HCEC 1CT (cell line): ENCODE results near the gene ZMIZ1.

Experiments used
- DNase-seq: peaks from one replicate; pipeline ENCODE4 v3.0.0-alpha.2; 2017

The ZMIZ1 gene

DNA sequence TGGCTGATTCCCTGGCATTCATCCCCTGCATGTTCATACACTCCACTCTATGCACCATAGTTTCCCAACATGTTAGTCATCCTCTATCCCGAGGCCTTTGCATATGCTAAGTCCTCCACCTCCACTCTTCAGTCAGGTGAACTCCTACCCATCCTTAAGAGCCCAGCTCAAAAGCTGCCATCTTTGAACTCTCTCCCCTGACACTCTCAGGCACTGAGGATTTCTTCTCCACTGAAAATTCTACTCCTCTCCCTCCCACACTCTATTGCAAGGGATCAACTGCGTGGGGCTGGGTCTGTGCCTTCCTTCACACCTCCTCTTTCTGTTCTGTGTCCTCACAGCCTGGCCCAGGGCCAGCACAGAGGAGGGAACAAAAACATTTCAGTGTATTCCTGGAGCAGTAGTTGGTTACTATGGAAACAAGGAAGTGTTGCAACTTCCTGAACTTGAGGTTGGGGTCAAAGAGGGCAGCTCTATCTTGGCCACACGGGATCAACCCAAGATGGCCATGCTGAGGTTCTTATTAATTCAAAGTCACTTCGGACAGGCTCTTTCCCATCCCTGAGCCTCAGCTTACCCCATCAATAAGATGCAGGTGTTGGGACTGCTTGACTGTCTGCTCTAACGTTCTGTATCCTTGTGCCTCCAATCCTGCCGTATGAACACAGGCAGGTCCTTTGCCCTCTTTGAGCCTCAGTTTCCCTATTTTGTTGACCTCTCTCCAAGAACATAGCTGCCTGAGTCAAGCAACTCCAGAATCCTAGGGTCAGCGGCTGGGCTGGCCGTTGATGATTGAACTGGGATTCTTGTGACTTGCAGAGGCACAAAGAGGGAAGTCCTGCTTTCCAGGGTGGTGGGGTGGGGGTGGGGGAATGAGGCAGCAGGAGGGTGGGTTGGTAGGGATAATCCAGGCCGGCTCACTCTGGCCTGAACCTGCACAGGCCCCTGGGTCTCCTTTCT, 15.5 kb downstream of the ZMIZ1 start:
- peak; percentile 71 for DNase-seq

DNA sequence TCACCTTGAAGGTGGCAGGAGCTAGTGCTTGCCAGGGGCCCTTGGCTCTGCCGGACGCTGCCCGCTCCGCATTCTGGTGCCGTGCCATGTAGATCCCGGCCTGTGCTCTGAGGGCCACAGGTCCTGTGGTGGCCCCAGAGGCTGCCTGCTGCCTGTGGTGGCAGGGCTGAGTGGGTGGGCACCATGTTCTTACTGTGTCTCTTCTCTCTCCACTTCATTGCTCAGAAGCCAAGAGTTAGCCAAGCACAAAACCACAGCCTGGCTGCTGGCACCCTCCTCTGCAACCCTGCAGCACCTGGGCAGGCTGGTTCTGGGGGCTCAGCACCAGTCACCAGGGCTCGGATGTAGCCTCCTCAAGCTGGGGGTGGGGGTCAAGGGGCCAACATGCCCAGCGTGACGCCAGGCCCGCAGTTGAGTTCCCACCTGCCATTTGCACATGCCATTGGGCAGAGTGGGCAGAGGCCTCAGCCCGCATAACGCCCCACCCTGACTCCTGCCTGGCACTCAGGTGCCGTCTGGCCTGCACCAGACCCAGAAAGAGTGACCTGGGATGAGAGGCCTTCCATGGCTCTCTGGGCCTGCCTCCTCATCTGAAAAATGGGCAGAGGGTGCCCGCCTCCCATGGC, 16.3 kb downstream of the ZMIZ1 start:
- no peak for DNase-seq

- DNase-seq = no peak
These were observed 18.1 kb downstream of the ZMIZ1 start for GRCh38 chr10:79086822-79087221.

DNA sequence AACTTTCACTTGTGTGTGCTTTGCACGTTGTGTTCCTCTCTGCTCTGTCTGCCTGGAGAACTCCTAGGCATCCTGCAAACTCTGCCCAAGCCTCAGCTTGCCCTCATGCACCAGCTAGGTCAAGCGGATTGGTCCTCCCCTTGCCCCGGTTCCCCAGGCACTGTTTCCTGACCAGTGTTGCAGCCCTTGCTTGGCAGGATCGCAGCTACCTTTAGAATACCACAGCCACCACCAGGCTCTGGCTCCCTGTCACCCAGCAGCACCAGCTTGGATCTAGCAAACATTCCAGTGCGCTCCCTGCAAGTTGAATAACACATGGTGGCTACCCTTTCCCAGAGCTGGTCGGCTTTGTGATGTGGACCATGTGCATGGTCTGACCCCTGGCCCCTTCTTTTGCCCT, 19.0 kb downstream of the ZMIZ1 start:
- DNase-seq = no peak

DNA sequence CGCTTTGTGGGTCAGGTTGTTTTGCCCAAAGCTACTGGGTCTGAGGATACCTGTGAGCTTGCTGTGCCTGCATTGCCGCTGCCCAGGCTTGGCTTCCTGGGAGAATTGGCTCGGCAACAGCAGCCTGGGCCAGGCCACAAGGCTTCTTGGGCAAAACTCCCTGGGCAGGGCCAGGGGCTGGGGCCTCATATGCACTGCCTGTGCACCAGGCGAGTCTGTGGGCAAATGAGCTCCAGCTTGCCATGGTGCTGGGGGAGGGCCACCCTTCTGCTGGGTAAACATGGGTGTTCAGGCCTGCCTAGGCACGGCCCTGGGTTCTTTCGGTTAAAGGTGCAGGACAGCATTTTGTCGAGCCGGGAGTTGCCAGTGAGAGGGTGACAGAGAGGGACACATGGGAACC, 19.4 kb downstream of the ZMIZ1 start:
- no peak for DNase-seq

DNA sequence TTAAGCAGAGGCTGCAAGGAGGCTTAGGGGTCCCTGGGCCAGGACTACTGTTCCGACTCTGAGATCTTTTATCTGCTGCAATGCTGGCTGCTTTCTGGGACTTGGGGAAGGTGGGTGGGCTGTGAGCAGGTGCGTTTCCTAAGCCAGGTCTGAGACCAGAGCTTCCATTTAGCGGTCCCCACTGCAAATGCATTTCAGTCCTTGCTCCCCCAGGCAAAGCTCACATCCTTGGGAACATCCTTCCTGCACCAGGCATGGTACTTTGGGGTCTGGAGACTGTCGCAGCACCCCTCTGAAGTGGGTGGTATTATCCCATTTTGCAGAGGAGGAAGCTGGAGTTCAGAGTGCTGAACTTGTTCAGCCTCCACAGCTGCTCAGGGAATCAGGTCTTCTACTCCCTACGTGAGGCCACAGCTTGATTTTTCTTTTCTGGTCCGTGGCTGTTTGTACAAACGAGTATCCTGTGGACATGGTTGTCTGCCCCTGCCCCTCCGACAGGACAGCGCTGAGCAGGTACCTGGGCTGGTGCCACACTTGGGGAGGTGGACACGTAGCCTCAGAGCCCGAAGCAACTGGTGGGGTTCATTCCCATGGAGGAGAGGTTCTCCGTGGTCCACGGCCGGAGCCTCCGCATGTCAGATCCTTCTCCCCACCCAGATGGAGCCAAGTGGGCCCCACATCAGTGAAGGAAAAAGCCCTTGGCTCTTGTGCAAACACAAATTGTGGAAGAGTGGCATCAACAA, 20.0 kb downstream of the ZMIZ1 start:
- no peak for DNase-seq

DNA sequence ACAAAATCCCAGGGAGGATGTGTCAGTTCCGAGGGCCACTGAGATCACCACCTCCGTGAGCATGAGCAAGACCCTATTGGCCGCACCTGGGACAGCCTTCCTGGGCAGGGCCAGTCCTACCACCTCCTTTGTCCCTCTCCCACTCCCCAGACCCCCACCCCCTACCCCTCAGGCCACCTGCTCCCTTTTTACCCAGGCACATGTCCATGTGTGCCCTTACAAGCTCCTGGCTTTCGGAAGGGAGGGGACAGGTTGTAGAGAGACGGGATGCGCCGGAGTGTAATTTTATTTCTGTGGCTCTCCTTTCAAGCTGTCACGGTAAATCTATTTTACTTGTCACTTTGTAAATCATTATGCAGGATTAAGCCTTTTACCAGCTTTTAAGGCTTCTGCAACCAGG, 20.9 kb downstream of the ZMIZ1 start:
- DNase-seq = no peak

DNA sequence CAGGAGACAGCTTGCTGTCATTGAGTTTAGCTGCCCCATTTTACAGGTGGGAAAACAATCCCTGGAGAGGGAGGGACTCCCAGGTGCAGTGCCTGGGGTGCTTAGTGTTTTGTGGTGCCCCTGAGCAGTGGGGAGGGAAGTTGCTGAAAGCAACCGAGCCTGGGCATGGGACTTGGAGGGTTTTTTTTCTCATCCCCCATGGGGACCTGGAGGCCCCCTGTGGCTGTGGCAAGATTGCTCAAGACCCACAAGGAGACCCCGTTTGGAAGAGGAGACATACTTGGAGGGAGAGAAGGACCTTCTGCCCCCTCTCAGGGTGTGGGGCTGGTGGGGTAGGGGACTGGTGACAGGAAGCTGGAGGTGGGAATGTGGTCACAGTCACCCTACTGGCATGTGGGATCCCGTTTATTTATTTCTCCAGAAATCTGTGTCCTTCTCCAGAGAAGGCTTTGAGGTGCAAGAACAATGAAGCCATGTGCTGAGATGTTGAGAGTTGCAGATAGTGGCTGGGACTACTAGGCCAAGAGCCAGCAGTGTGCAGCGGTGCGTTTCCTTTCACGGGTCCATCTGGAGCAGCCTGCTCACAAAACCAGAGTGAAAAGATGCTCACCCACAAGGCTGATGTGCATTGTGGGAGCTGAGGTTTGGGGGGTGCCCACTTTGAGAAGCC, 21.5 kb downstream of the ZMIZ1 start:
- no peak for DNase-seq

DNA sequence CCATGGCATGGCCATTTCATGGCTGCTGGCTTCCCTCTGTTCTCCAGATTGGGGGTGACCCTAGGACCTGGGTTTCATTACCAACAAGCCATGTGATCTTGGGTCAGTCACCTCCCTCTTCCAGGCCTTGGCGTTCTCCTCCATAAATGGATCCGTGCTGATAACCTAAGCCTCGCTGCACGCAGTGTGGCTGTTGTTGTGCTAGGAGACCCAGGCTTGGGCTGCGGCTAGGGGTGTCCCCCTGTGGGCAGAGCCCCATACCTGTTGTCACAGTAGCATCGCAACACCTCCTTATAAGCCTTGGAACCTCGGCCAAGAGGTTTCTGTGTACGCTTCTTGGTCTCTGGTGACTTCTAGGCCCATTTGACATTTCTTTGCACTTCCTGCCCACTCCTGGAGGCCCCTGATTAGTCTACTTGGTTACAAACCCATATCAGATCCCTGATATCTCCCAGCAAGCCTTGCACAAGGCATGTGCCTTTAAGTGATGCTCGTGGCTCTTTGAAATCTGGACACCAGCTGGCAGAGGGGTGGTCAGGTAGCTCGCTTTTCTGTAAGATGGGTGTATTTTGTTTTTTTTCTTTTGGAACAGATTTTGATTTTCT, 23.6 kb downstream of the ZMIZ1 start:
- DNase-seq = no peak

DNA sequence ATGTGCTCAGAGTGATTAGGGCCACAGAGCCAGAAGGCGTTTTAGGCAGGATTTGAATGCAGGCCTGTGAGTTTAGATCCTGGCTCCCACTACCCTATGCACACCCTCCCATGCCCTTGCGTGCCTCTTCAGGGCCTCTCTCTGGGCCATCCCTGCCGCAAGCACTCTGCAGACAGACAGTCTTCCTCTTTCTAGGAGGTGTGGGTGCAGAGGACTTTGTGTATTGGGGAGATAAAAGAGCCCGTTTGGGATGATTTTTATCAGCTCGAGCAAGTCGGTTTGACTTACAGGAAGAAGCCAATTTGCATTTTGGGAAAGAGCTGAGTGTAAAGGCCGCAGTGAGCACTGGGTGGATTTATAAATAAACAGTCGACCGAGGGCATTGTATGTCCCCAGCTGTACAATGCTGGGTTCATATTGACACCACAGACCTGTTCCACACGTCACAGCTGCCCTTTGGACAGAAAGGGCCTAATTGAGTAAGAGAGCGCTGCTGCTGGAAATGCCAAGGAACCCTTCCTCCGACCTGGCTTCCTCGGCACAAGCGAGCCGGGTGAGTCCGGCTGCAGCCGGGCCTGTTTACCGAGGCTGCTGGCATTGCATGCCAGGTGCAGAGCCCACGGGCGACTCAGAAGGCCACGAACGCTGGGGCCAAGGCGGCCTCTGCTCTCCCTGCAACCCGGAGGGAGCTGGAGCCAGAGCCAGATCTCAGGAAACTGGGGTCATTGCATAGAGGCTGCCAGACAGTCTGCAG, 25.1 kb downstream of the ZMIZ1 start:
- DNase-seq = peak; percentile 50

- no peak for DNase-seq
These were observed 25.8 kb downstream of the ZMIZ1 start for GRCh38 chr10:79094412-79095175.

- DNase-seq = no peak
These were observed 26.6 kb downstream of the ZMIZ1 start for GRCh38 chr10:79095316-79095715.

DNA sequence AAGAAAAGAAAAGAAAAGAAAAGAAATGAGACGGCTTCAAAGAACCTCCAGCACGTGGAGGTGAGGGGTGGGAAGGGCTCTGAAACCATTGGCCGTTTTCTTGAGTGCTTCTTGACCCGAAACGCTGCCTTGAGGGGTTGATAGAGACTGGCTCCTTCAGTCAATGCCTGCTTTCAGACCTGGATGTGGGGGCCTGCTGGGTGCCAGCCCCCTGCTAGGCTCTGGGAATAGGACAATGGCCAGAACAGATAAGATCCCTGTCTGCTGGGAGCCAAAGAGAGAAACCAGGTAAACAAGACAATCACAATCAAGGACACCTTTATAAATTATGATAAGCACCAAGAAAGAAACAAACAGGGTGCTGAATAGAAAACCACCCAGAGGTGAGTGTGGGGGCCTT, 27.7 kb downstream of the ZMIZ1 start:
- no peak for DNase-seq

DNA sequence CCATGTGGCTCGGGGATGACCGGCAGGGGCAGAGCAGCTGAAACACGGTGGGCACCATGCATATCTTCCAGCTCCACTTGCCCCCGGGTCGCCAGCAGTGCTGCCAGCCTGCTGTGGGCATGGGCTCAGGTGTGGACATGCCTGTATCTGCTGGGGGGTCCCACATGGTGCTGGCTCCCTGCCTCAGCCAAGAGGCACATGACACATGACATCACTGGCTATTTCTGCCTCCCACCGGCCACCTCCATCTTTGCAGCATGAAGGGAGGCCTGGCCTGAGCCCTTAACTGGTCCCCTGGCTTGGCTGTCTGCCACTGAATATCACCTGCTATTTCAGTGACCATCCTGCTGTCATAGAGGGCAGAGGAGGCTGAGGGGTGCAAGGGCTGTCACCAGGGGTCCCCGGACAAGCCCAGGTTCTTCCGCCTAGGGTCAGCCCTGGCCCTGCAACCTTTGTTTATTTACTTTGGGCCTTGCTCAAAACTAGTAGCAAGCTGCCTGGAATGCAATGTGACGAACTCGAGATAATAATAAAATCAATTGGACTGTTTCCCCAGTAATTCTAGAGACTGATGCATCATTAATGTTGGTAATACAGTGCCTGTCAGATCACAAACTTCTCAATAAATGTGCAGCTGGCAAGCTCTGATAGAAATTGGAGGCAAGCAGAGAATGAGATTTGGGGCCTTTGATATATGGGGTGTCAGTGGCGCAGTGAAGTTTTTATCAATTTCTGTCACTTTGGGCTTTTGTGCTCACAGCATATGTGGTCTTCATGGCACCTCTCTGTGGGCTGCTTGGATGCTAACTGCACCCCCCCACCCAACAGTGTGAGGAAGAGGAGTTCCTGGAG, 28.5 kb downstream of the ZMIZ1 start:
- DNase-seq = peak; percentile 51

DNA sequence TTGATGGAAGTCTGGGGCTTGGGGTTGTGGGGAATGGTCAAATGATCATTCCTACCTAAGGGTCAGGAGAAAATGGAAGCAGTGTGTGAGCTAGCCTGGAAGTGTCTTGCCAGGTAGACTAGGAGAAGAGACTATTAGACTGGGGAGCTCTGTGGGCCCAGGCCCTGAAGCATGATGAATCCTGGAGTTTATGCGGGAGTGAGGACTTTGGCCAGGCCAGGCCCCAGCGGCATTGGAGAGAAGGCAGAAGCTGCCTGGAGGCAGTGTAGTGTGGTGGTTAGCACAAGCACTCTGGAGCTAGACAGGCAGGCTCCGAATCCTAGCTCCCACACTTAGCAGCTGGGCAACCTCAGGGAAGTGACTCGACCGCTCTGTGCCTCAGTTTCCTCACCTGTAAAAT, 29.3 kb downstream of the ZMIZ1 start:
- DNase-seq = no peak

GRCh38 chr10:79098596-79099015, 29.8 kb downstream of the ZMIZ1 start:
- no peak for DNase-seq

GRCh38 chr10:79099898-79100448, 31.2 kb downstream of the ZMIZ1 start:
- DNase-seq = no peak

DNA sequence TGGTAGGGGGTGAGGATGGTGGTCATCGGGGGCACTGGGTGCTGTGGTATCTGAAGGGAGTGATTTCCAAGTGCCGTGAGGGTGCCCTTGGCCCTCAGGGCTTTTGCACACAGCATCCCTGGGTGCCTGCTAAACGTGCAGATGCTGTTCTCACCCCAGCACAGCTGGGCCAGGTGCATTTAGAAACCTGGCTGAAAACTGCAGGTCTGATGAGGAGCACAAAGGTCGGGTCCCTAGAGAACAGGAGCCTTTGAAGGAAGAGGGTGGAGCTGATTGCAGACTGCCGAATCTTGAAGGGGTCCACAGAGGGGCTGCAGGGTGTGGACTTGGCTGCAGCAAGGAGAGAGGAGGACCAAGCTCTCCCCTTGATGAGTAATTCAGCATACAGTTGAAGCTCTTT, 32.0 kb downstream of the ZMIZ1 start:
- DNase-seq = no peak
